ENCODE results near the gene WDR47. TPM values are rescaled to one million over a fixed set of nuclear protein-coding genes. Genes with fewer than 3 reads are reported as not detected.

The WDR47 gene
- total RNA-seq, 1 donor from 2014 or later, result 11.3 TPM

DNA sequence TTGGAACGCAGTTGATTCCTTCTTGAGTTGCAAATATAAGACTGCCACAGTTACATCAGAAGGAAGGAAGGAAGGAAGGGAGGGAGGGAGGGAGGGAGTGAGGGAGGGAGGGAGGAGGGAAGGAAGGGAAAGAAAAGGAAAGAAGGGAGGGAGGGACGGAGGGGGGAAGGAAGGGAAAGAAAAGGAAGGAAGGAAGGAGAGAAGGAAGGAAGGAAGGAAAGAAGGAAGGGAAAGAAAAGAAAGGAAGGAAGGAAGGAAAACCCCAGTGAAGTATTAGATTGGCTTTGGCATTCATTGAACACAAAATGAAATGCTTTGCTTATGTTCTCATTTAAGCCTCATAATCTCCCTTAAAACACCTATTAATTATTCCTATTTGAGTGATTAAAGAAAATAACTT is 6.4 kb upstream of the WDR47 start:
- H3K4me3 Mint-ChIP-seq, result no peak overlapping the region
- no peaks in the 10 kb centered on the region for H3K9me3 Mint-ChIP-seq
- no peaks in the 10 kb centered on the region for H3K4me1 Mint-ChIP-seq
- no peak for DNase-seq (ENCODE audit: low spot score in 2 of 2, unreplicated experiment in 2 of 2)
- no peaks in the 10 kb centered on the region for H3K36me3 Mint-ChIP-seq
- H3K27me3 Mint-ChIP-seq (ENCODE audit: low read depth), result peaks cover 8% of the 10 kb centered on the region
- TF ChIP-seq, protein P1, sequence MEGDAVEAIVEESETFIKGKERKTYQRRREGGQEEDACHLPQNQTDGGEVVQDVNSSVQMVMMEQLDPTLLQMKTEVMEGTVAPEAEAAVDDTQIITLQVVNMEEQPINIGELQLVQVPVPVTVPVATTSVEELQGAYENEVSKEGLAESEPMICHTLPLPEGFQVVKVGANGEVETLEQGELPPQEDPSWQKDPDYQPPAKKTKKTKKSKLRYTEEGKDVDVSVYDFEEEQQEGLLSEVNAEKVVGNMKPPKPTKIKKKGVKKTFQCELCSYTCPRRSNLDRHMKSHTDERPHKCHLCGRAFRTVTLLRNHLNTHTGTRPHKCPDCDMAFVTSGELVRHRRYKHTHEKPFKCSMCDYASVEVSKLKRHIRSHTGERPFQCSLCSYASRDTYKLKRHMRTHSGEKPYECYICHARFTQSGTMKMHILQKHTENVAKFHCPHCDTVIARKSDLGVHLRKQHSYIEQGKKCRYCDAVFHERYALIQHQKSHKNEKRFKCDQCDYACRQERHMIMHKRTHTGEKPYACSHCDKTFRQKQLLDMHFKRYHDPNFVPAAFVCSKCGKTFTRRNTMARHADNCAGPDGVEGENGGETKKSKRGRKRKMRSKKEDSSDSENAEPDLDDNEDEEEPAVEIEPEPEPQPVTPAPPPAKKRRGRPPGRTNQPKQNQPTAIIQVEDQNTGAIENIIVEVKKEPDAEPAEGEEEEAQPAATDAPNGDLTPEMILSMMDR (IDR thresholded peaks at IDR 0.05; ENCODE audit: unreplicated experiment), result no peak
- H3K27ac Mint-ChIP-seq, result no peak overlapping the region

- no peak overlapping the region for H3K27ac Mint-ChIP-seq
- H3K9me3 Mint-ChIP-seq, result no peaks in the 10 kb centered on the region
- TF ChIP-seq, protein P1 (IDR thresholded peaks at IDR 0.05; ENCODE audit: unreplicated experiment), result no peak
- H3K4me3 Mint-ChIP-seq, result no peak overlapping the region
- DNase-seq (ENCODE audit: low spot score in 2 of 2, unreplicated experiment in 2 of 2), result no peak
- H3K4me1 Mint-ChIP-seq, result no peaks in the 10 kb centered on the region
- peaks cover 8% of the 10 kb centered on the region for H3K27me3 Mint-ChIP-seq (ENCODE audit: low read depth)
- H3K36me3 Mint-ChIP-seq, result no peaks in the 10 kb centered on the region
Observed at GRCh38 chr1:109047339-109047738, 5.4 kb upstream of the WDR47 start.

DNA sequence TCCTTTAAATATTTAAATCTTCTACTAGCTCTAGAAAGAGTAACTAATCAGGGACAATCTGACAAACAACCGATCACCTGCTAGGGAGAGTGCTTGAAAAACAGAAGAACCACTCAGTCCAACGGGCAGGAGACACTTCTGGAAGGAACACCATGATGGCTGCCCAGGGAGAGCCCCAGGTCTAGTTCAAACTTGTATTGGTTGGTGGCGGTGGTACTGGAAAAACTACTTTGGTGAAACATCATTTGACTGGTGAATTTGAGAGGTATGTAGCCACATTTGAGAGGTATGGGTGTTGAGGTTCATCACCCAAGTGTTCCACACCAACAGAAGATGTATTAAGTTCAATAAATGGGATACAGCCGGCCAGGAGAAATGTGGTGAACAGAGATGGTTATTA is 4.8 kb upstream of the WDR47 start:
- Mint-ChIP-seq H3K27ac (no peak overlapping the region), H3K36me3 (no peaks in the 10 kb centered on the region), H3K9me3 (no peaks in the 10 kb centered on the region), H3K4me1 (no peaks in the 10 kb centered on the region), H3K4me3 (no peak overlapping the region), H3K27me3 (ENCODE audit: low read depth) (peaks cover 8% of the 10 kb centered on the region)
- DNase-seq (ENCODE audit: low spot score in 2 of 2, unreplicated experiment in 2 of 2), result no peak
- TF ChIP-seq, protein P1 (IDR thresholded peaks at IDR 0.05; ENCODE audit: unreplicated experiment), result no peak

- H3K36me3 Mint-ChIP-seq, result no peaks in the 10 kb centered on the region
- peaks cover 3% of the 10 kb centered on the region for H3K4me1 Mint-ChIP-seq
- H3K27me3 Mint-ChIP-seq (ENCODE audit: low read depth), result peaks cover 8% of the 10 kb centered on the region
- H3K9me3 Mint-ChIP-seq, result no peaks in the 10 kb centered on the region
- no peak overlapping the region for H3K4me3 Mint-ChIP-seq
- no peak overlapping the region for H3K27ac Mint-ChIP-seq
- TF ChIP-seq, protein P1 (IDR thresholded peaks at IDR 0.05; ENCODE audit: unreplicated experiment), result no peak
- no peak for DNase-seq (ENCODE audit: low spot score in 2 of 2, unreplicated experiment in 2 of 2)
Observed at GRCh38 chr1:109045595-109045994, 3.7 kb upstream of the WDR47 start.

- H3K27ac Mint-ChIP-seq, result peak overlapping the region; percentile 82
- TF ChIP-seq, protein P1 (IDR thresholded peaks at IDR 0.05; ENCODE audit: unreplicated experiment), result no peak
- H3K4me1 Mint-ChIP-seq, result peaks cover 9% of the 10 kb centered on the region
- H3K9me3 Mint-ChIP-seq, result no peaks in the 10 kb centered on the region
- H3K36me3 Mint-ChIP-seq, result no peaks in the 10 kb centered on the region
- DNase-seq (ENCODE audit: low spot score in 2 of 2, unreplicated experiment in 2 of 2), result peak; percentile 23 to 52
- no peaks in the 10 kb centered on the region for H3K27me3 Mint-ChIP-seq (ENCODE audit: low read depth)
- H3K4me3 Mint-ChIP-seq, result peak overlapping the region; percentile 88
Observed at GRCh38 chr1:109040989-109041620, 797 bp downstream of the WDR47 start.

GRCh38 chr1:109040627-109040988 is 1.3 kb downstream of the WDR47 start:
- TF ChIP-seq, protein P1 (IDR thresholded peaks at IDR 0.05; ENCODE audit: unreplicated experiment), result no peak
- Mint-ChIP-seq H3K9me3 (no peaks in the 10 kb centered on the region), H3K4me3 (peak overlapping the region; percentile 88), H3K4me1 (peaks cover 9% of the 10 kb centered on the region), H3K27me3 (ENCODE audit: low read depth) (no peaks in the 10 kb centered on the region), H3K36me3 (no peaks in the 10 kb centered on the region), H3K27ac (peak overlapping the region; percentile 82)
- DNase-seq (ENCODE audit: low spot score in 2 of 2, unreplicated experiment in 2 of 2), result no peak
